T-helper 17 cell (primary cell): ENCODE results near the gene SNAP29. TPM values are rescaled to one million over a fixed set of nuclear protein-coding genes. Genes with fewer than 3 reads are reported as not detected.
"Not testable (repeated sequence)": the region's sequence is repeated elsewhere in the genome, so short reads cannot be mapped to it uniquely, and the experiment has no call there.

Experiments used
- ATAC-seq: fragments of 150-1000 bp; cut with Tn5 transposase; 2 replicates; pipeline ENCODE4 v1.10.0; 2021; ENCODE audit warnings: mild to moderate bottlenecking, moderate library complexity
- DNase-seq, 3 donors: peaks; one replicate each; pipeline versions ENCODE4 v3.0.0 to v3.0.0-alpha.2; 2020 to 2021
- H3K9me3 ChIP-seq: one replicate; pipeline ENCODE4 v1.7.0; 2013; ENCODE audit warnings: low read length, mild to moderate bottlenecking; ENCODE audit not compliant: control insufficient read depth, poor library complexity, severe bottlenecking
- H3K27ac Mint-ChIP-seq: one replicate; pipeline ENCODE4 v1.8.0; 2022; ENCODE audit warnings: mild to moderate bottlenecking, moderate library complexity, mixed read lengths
- H3K27me3 Mint-ChIP-seq: one replicate; pipeline ENCODE4 v1.8.0; 2022; ENCODE audit warnings: mixed read lengths
- H3K36me3 Mint-ChIP-seq: one replicate; pipeline ENCODE4 v1.8.0; 2022; ENCODE audit warnings: low read depth, mixed read lengths
- H3K4me1 Mint-ChIP-seq: one replicate; pipeline ENCODE4 v1.8.0; 2022; ENCODE audit warnings: mild to moderate bottlenecking, mixed read lengths
- H3K4me3 Mint-ChIP-seq: one replicate; pipeline ENCODE4 v1.8.0; 2022; ENCODE audit warnings: mild to moderate bottlenecking, moderate library complexity, mixed read lengths
- total RNA-seq, 4 donors: library from RNA in 2 of 4; stranded (reverse) in 2 of 4; gene quantifications; one replicate each; pipeline ENCODE4 v1.2.3 and lab custom pipeline; 2022 to 2026

SNAP29 gene
- total RNA-seq, 2 donors from 2014 or later, result 18.9 to 25.4 TPM

GRCh38 chr22:20904008-20904979, 45.5 kb downstream of the SNAP29 start:
- DNase-seq (no peak), ATAC-seq (no peak)
- H3K27me3 Mint-ChIP-seq, result no peaks in the 10 kb centered on the region
- no peaks in the 10 kb centered on the region for H3K36me3 Mint-ChIP-seq
- H3K27ac Mint-ChIP-seq, result no peak overlapping the region
- H3K4me3 Mint-ChIP-seq, result no peak overlapping the region
- no peaks in the 10 kb centered on the region for H3K9me3 ChIP-seq
- H3K4me1 Mint-ChIP-seq, result no peaks in the 10 kb centered on the region

- ATAC-seq (no peak), DNase-seq (no peak)
- H3K4me1 Mint-ChIP-seq, result no peaks in the 10 kb centered on the region
- H3K27me3 Mint-ChIP-seq, result no peaks in the 10 kb centered on the region
- no peak overlapping the region for H3K4me3 Mint-ChIP-seq
- H3K36me3 Mint-ChIP-seq, result no peaks in the 10 kb centered on the region
- H3K27ac Mint-ChIP-seq, result no peak overlapping the region
- H3K9me3 ChIP-seq, result no peaks in the 10 kb centered on the region
Measured at GRCh38 chr22:20904980-20905355, 46.2 kb downstream of the SNAP29 start.

GRCh38 chr22:20905415-20906386, 46.9 kb downstream of the SNAP29 start:
- Mint-ChIP-seq H3K36me3 (no peaks in the 10 kb centered on the region), H3K27me3 (no peaks in the 10 kb centered on the region), H3K4me1 (no peaks in the 10 kb centered on the region), H3K4me3 (no peak overlapping the region), H3K27ac (no peak overlapping the region)
- H3K9me3 ChIP-seq, result no peaks in the 10 kb centered on the region
- DNase-seq (no peak), ATAC-seq (no peak)

GRCh38 chr22:20906387-20906767, 47.6 kb downstream of the SNAP29 start:
- Mint-ChIP-seq H3K27me3 (no peaks in the 10 kb centered on the region), H3K4me3 (no peak overlapping the region), H3K4me1 (no peaks in the 10 kb centered on the region), H3K36me3 (no peaks in the 10 kb centered on the region), H3K27ac (no peak overlapping the region)
- ATAC-seq (no peak), DNase-seq (no peak)
- no peaks in the 10 kb centered on the region for H3K9me3 ChIP-seq

- ATAC-seq, H3K4me1 Mint-ChIP-seq, H3K27me3 Mint-ChIP-seq, H3K36me3 Mint-ChIP-seq, H3K9me3 ChIP-seq, H3K4me3 Mint-ChIP-seq, H3K27ac Mint-ChIP-seq, DNase-seq: not testable (repeated sequence)
Measured at GRCh38 chr22:20908717-20909116, 49.9 kb downstream of the SNAP29 start.

GRCh38 chr22:20909543-20910303, 50.9 kb downstream of the SNAP29 start:
- H3K27me3 Mint-ChIP-seq, result no peaks in the 10 kb centered on the region
- DNase-seq (no peak), ATAC-seq (no peak)
- H3K4me1 Mint-ChIP-seq, result no peaks in the 10 kb centered on the region
- H3K4me3 Mint-ChIP-seq, result no peak overlapping the region
- H3K9me3 ChIP-seq, result no peaks in the 10 kb centered on the region
- no peaks in the 10 kb centered on the region for H3K36me3 Mint-ChIP-seq
- no peak overlapping the region for H3K27ac Mint-ChIP-seq

- ATAC-seq (no peak), DNase-seq (no peak)
- no peak overlapping the region for H3K4me3 Mint-ChIP-seq
- H3K4me1 Mint-ChIP-seq, result peaks cover 9% of the 10 kb centered on the region
- no peaks in the 10 kb centered on the region for H3K36me3 Mint-ChIP-seq
- H3K27ac Mint-ChIP-seq, result no peak overlapping the region
- H3K27me3 Mint-ChIP-seq, result no peaks in the 10 kb centered on the region
- H3K9me3 ChIP-seq, result no peaks in the 10 kb centered on the region
Measured at GRCh38 chr22:20912494-20912893, 53.7 kb downstream of the SNAP29 start.

- no peaks in the 10 kb centered on the region for H3K9me3 ChIP-seq
- DNase-seq (peak; percentile 93 to 97 (median 96)), ATAC-seq (peak; percentile 98)
- H3K4me1 Mint-ChIP-seq, result peaks cover 30% of the 10 kb centered on the region
- H3K4me3 Mint-ChIP-seq, result peak within 1 kb of the TSS; percentile 96
- peak within 1 kb of the TSS; percentile 94 for H3K27ac Mint-ChIP-seq
- no peaks in the 10 kb centered on the region for H3K27me3 Mint-ChIP-seq
- H3K36me3 Mint-ChIP-seq, result no peaks in the 10 kb centered on the region
Measured at GRCh38 chr22:20916916-20917810, 58.4 kb downstream of the SNAP29 start, which contains the start of gene CRKL. TSS of gene CRKL (plus strand) at chr22:20917407. CDS start at chr22:20917935, 528 bp downstream.

GRCh38 chr22:20918663-20919218, 59.9 kb downstream of the SNAP29 start:
- H3K4me1 Mint-ChIP-seq, result peaks cover 37% of the 10 kb centered on the region

GRCh38 chr22:20919718-20920117, 60.9 kb downstream of the SNAP29 start:
- H3K27ac Mint-ChIP-seq, result peak overlapping the region; percentile 94

More at GRCh38 chr22:20918663-20919218, 59.9 kb downstream of the SNAP29 start:
- ATAC-seq, result no peak
- H3K4me3 Mint-ChIP-seq, result peak overlapping the region; percentile 96
- H3K27me3 Mint-ChIP-seq, result no peaks in the 10 kb centered on the region
- no peaks in the 10 kb centered on the region for H3K36me3 Mint-ChIP-seq
- DNase-seq, result no peak
- H3K27ac Mint-ChIP-seq, result peak overlapping the region; percentile 94
- H3K9me3 ChIP-seq, result no peaks in the 10 kb centered on the region

GRCh38 chr22:20920881-20921203, 62.0 kb downstream of the SNAP29 start:
- Mint-ChIP-seq H3K27ac (peak overlapping the region; percentile 94), H3K4me1 (peaks cover 45% of the 10 kb centered on the region), H3K4me3 (peak overlapping the region; percentile 96), H3K36me3 (peaks cover 2% of the 10 kb centered on the region), H3K27me3 (no peaks in the 10 kb centered on the region)
- H3K9me3 ChIP-seq, result no peaks in the 10 kb centered on the region
- no peak for ATAC-seq
- DNase-seq, result no peak

More at GRCh38 chr22:20919718-20920117, 60.9 kb downstream of the SNAP29 start:
- H3K4me3 Mint-ChIP-seq, result peak overlapping the region; percentile 96
- H3K9me3 ChIP-seq, result no peaks in the 10 kb centered on the region
- DNase-seq (no peak), ATAC-seq (no peak)
- no peaks in the 10 kb centered on the region for H3K27me3 Mint-ChIP-seq
- H3K4me1 Mint-ChIP-seq, result peaks cover 41% of the 10 kb centered on the region
- no peaks in the 10 kb centered on the region for H3K36me3 Mint-ChIP-seq
